Measurements from ENCODE around the gene CD99L2. TPM values are rescaled to one million over a fixed set of nuclear protein-coding genes. Genes with fewer than 3 reads are reported as not detected.
A peak's percentile ranks its signal among the peaks of the same experiment; 100 is the strongest.

Gene CD99L2
- total RNA-seq, 2 donors from 2014 or later = 12.3 to 15.4 TPM

GRCh38 chrX:150770623-150771022 lies 127.8 kb downstream of the CD99L2 start:
- TF ChIP-seq CTCF (IDR thresholded peaks at IDR 0.05) = no peak
- Histone ChIP-seq H3K9ac (ENCODE audit: low read depth in 2 of 2, low read length in 2 of 2) (no peak overlapping the region), H3K36me3 (no peaks in the 10 kb centered on the region)

GRCh38 chrX:150769408-150769807 lies 129.1 kb downstream of the CD99L2 start:
- Histone ChIP-seq H3K36me3 (no peaks in the 10 kb centered on the region), H3K9me3 (no peaks in the 10 kb centered on the region), H3K9ac (ENCODE audit: low read depth in 2 of 2, low read length in 2 of 2) (no peak overlapping the region), H3K4me3 (no peak overlapping the region), H3K27ac (no peak overlapping the region), H3K4me1 (no peaks in the 10 kb centered on the region), H3K27me3 (no peaks in the 10 kb centered on the region)
- peak; percentile 14 for DNase-seq
- intact Hi-C loops (cut with DNase I) = no loop called here
- TF ChIP-seq CTCF (IDR thresholded peaks at IDR 0.05) = no peak

More at GRCh38 chrX:150770623-150771022, 127.8 kb downstream of the CD99L2 start:
- Histone ChIP-seq H3K27me3 (no peaks in the 10 kb centered on the region), H3K4me3 (no peak overlapping the region), H3K27ac (no peak overlapping the region), H3K4me1 (no peaks in the 10 kb centered on the region), H3K9me3 (no peaks in the 10 kb centered on the region)
- peak; percentile 12 for DNase-seq
- intact Hi-C loops (cut with DNase I) = loop anchor here (5.0 kb wide), 1 partner anchor 232 kb away; no protein-coding TSS in a partner anchor

GRCh38 chrX:150768580-150769190 lies 129.8 kb downstream of the CD99L2 start:
- Histone ChIP-seq H3K4me3 (no peak overlapping the region), H3K4me1 (no peaks in the 10 kb centered on the region), H3K9ac (ENCODE audit: low read depth in 2 of 2, low read length in 2 of 2) (no peak overlapping the region), H3K9me3 (no peaks in the 10 kb centered on the region), H3K27ac (no peak overlapping the region), H3K36me3 (no peaks in the 10 kb centered on the region), H3K27me3 (no peaks in the 10 kb centered on the region)
- intact Hi-C loops (cut with DNase I) = no loop called here
- no peak for TF ChIP-seq CTCF (IDR thresholded peaks at IDR 0.05)
- no peak for DNase-seq

GRCh38 chrX:150768132-150768485 lies 130.4 kb downstream of the CD99L2 start:
- H3K9me3 ChIP-seq = no peaks in the 10 kb centered on the region
- H3K9ac ChIP-seq (ENCODE audit: low read depth in 2 of 2, low read length in 2 of 2) = no peak overlapping the region
- no peaks in the 10 kb centered on the region for H3K27me3 ChIP-seq
- no peak for TF ChIP-seq CTCF (IDR thresholded peaks at IDR 0.05)
- H3K4me1 ChIP-seq = no peaks in the 10 kb centered on the region
- H3K36me3 ChIP-seq = no peaks in the 10 kb centered on the region
- no peak overlapping the region for H3K27ac ChIP-seq
- intact Hi-C loops (cut with DNase I) = no loop called here
- no peak overlapping the region for H3K4me3 ChIP-seq
- DNase-seq = no peak

GRCh38 chrX:150767475-150768131 lies 130.9 kb downstream of the CD99L2 start:
- H3K27ac ChIP-seq = no peak overlapping the region
- peak; percentile 12 for DNase-seq
- no peak for TF ChIP-seq CTCF (IDR thresholded peaks at IDR 0.05)
- no peaks in the 10 kb centered on the region for H3K27me3 ChIP-seq
- intact Hi-C loops (cut with DNase I) = no loop called here
- no peak overlapping the region for H3K9ac ChIP-seq (ENCODE audit: low read depth in 2 of 2, low read length in 2 of 2)
- no peak overlapping the region for H3K4me3 ChIP-seq
- no peaks in the 10 kb centered on the region for H3K9me3 ChIP-seq
- no peaks in the 10 kb centered on the region for H3K4me1 ChIP-seq
- H3K36me3 ChIP-seq = no peaks in the 10 kb centered on the region
